GM12875 (cell line): Measurements from ENCODE around the gene DIPK1A.
A peak's percentile ranks its signal among the peaks of the same experiment; 100 is the strongest.

Source experiments
- H3K4me3 ChIP-seq: one replicate; pipeline ENCODE4 v1.5.1; 2011; ENCODE audit warnings: low read depth, low read length, control low read depth
- CTCF ChIP-seq: IDR thresholded peaks from 2 replicates; pipeline ENCODE4 v1.5.1; 2011; ENCODE audit warnings: low read depth, mild to moderate bottlenecking, control low read depth, inconsistent platforms, low read length, moderate library complexity, borderline replicate concordance; ENCODE audit not compliant: insufficient read depth

Gene DIPK1A

GRCh38 chr1:92961131-92961895 is at the start of gene DIPK1A:
Gene DIPK1A, minus strand, starts transcription at chr1:92961462. Its CDS starts 33 bp downstream, at chr1:92961429.
- H3K4me3 ChIP-seq = peak within 1 kb of the TSS; percentile 65
- TF ChIP-seq CTCF = peak; percentile 60

- H3K4me3 ChIP-seq = no peak overlapping the region
- no peak for TF ChIP-seq CTCF
These were observed 46.8 kb upstream of the DIPK1A start for GRCh38 chr1:93007941-93008577.

GRCh38 chr1:93005252-93005598 is 44.0 kb upstream of the DIPK1A start:
- H3K4me3 ChIP-seq = no peak overlapping the region
- no peak for TF ChIP-seq CTCF

- no peak overlapping the region for H3K4me3 ChIP-seq
- no peak for TF ChIP-seq CTCF
These were observed 43.4 kb upstream of the DIPK1A start for GRCh38 chr1:93004566-93005251.

- no peak for TF ChIP-seq CTCF
- H3K4me3 ChIP-seq = no peak overlapping the region
These were observed 42.7 kb upstream of the DIPK1A start for GRCh38 chr1:93003981-93004380.

GRCh38 chr1:93002781-93003180 is 41.5 kb upstream of the DIPK1A start:
- TF ChIP-seq CTCF = no peak
- no peak overlapping the region for H3K4me3 ChIP-seq

- H3K4me3 ChIP-seq = no peak overlapping the region
- no peak for TF ChIP-seq CTCF
These were observed 40.6 kb upstream of the DIPK1A start for GRCh38 chr1:93001893-93002292.
